Lower leg skin (tissue), 4 donors: ENCODE results near the gene ZFYVE9. TPM values are rescaled to one million over a fixed set of nuclear protein-coding genes. Genes with fewer than 3 reads are reported as not detected.

Experiments used
- DNase-seq, 2 donors: peaks; one replicate each; pipeline ENCODE4 v3.0.0-alpha.2; 2019; ENCODE audit warnings: low spot score in 2 of 2
- H3K4me3 ChIP-seq: fragments of 200-600 bp; sonication (generic); 2 replicates; pipeline ENCODE4 v1.5.1; 2017; ENCODE audit warnings: mild to moderate bottlenecking, low read depth; ENCODE audit not compliant: poor library complexity, severe bottlenecking
- CTCF ChIP-seq, 3 donors: fragments of 450-650 bp; IDR thresholded peaks; one replicate each; pipeline ENCODE4 v1.5.1; 2016; ENCODE audit warnings: antibody characterized with exemption in 3 of 3, mild to moderate bottlenecking in 3 of 3, moderate library complexity in 2 of 3
- POLR2A ChIP-seq, 2 donors: fragments of 450-650 bp; IDR thresholded peaks; one replicate each; pipeline ENCODE4 v1.6.1; 2016 to 2017; ENCODE audit warnings: antibody characterized with exemption in 2 of 2, mild to moderate bottlenecking in 1 of 2, moderate library complexity in 1 of 2
- WGBS, 2 donors: methylation state at CpG; one replicate each; pipeline ENCODE4 v1.1.5; 2018; 5-methylcytosine and 5-hydroxymethylcytosine counted together
- intact Hi-C: fragments of 100-400 bp; cut with DNase I; formaldehyde crosslinking; loops from one replicate; pipeline ENCODE4 v1.15.0; 2023; ENCODE audit warnings: low total_unique reads
- total RNA-seq, 4 donors: library from RNA; depleted of rRNA; stranded (reverse); fragments of >200 nt; gene quantifications; one replicate each; pipeline ENCODE4 v1.1.0, GENCODE V29; 2016

ZFYVE9 gene
- total RNA-seq, 4 donors from 2014 or later: 23.7 to 38.2 (median 30.7) TPM

GRCh38 chr1:52234014-52234413, 92.1 kb downstream of the ZFYVE9 start:
- intact Hi-C loops: no loop called here
- H3K4me3 ChIP-seq: no peak overlapping the region
- WGBS, 2 donors: 91 to 92% methylated on average over 4 of the region's 4 CpGs
- TF ChIP-seq POLR2A (IDR thresholded peaks at IDR 0.05): no peak
- no peak for TF ChIP-seq CTCF (IDR thresholded peaks at IDR 0.05)
- no peak for DNase-seq

- no peak for DNase-seq
- intact Hi-C loops: no loop called here
- H3K4me3 ChIP-seq: no peak overlapping the region
- no peak for TF ChIP-seq CTCF (IDR thresholded peaks at IDR 0.05)
- no peak for TF ChIP-seq POLR2A (IDR thresholded peaks at IDR 0.05)
These were observed 92.8 kb downstream of the ZFYVE9 start for GRCh38 chr1:52234708-52235107.

GRCh38 chr1:52235646-52236045, 93.8 kb downstream of the ZFYVE9 start:
- intact Hi-C loops: no loop called here
- TF ChIP-seq POLR2A (IDR thresholded peaks at IDR 0.05) (no peak), CTCF (IDR thresholded peaks at IDR 0.05) (no peak)
- DNase-seq: no peak
- WGBS, 2 donors: 83 to 88% methylated on average over 2 of the region's 2 CpGs
- H3K4me3 ChIP-seq: no peak overlapping the region

- no peak overlapping the region for H3K4me3 ChIP-seq
- no peak for TF ChIP-seq POLR2A (IDR thresholded peaks at IDR 0.05)
- no peak for TF ChIP-seq CTCF (IDR thresholded peaks at IDR 0.05)
- DNase-seq: no peak
- 60 to 68% methylated on average over 1 of the region's 1 CpG for WGBS, 2 donors
- intact Hi-C loops: no loop called here
These were observed 95.5 kb downstream of the ZFYVE9 start for GRCh38 chr1:52237430-52237829.

- H3K4me3 ChIP-seq: no peak overlapping the region
- TF ChIP-seq POLR2A (IDR thresholded peaks at IDR 0.05) (no peak), CTCF (IDR thresholded peaks at IDR 0.05) (no peak)
- intact Hi-C loops: no loop called here
- no peak for DNase-seq
- WGBS, 2 donors: 59 to 61% methylated on average over 2 of the region's 2 CpGs
These were observed 96.6 kb downstream of the ZFYVE9 start for GRCh38 chr1:52238474-52238873.

GRCh38 chr1:52238887-52239707, 97.2 kb downstream of the ZFYVE9 start:
- TF ChIP-seq POLR2A (IDR thresholded peaks at IDR 0.05): no peak
- TF ChIP-seq CTCF (IDR thresholded peaks at IDR 0.05): no peak
- 91 to 93% methylated on average over 3 of the region's 3 CpGs for WGBS, 2 donors

More at GRCh38 chr1:52238887-52239707, 97.2 kb downstream of the ZFYVE9 start:
- intact Hi-C loops: no loop called here
- no peak overlapping the region for H3K4me3 ChIP-seq
- no peak for DNase-seq
